ENCODE measurements around the gene ZNF43. TPM values are rescaled to one million over a fixed set of nuclear protein-coding genes. Genes with fewer than 3 reads are reported as not detected.
"Not testable (repeated sequence)": the region's sequence is repeated elsewhere in the genome, so short reads cannot be mapped to it uniquely, and the experiment has no call there.

ZNF43 gene
- total RNA-seq, 1 experiment from 2014 or later, result 7.3 TPM

DNA sequence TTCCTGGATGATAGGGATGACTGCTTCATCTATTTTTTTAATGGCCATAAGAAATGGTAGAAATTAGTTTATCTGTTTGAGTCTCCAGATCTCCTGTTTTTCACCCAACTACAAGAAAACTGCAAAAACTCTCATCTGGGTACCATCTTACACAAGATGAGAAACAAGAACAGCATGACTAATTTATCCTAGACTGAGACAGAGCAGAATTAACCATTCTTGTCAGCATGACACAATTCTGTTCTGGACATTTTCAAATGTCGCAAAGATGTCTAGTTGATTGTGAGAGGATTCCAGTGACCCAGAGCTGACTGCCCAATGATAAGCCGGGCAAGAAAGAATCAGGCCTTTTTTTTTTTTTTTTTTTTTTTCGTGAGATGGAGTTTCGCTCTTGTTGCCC is 12.8 kb downstream of the ZNF43 start:
- in situ Hi-C loops (cut with HindIII; ENCODE audit: low sequenced_read_pairs), result no loop called here
- no peak for DNase-seq (ENCODE audit: low spot score)

DNA sequence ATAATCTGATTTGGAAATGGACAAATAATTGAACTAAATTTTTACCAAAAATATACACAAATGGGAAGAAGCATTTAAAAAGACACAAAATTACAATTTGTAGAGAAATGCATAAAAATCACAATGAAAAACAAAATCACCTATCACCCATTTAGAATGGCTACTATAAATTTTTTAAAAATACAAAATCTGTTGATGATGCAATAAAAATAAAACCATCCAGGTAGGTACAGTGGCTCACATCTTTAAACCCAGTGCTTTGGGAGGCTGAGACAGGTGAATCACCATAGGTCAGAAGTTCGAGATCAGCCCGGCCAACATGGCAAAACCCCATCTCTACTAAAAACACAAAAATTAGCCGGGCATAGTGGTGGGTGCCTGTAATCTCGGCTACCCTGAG is 23.5 kb downstream of the ZNF43 start:
- no peak for DNase-seq (ENCODE audit: low spot score)
- in situ Hi-C loops (cut with HindIII; ENCODE audit: low sequenced_read_pairs), result no loop called here

DNA sequence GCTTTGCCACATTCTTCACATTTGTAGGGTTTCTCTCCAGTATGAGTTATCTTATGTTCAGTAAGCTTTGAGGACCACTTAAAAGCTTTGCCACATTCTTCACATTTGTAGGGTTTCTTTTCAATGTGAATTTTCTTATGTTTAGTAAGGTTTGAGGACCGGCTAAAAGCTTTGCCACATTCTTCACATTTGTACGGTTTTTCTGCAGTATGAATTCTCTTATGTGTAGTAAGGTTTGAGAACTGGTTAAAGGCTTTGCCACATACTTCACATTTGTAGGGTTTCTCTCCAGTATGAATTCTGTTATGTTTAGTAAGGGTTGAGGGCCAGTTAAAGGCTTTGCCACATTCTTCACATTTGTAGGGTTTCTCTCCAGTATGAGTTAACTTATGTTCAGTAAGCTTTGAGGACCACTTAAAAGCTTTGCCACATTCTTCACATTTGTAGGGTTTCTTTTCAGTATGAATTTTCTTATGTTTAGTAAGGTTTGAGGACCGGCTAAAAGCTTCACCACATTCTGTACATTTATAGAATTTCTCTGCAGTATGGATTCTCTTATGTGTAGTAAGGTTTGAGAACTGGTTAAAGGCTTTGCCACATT is 27.5 kb downstream of the ZNF43 start:
- DNase-seq (ENCODE audit: low spot score); in situ Hi-C loops (cut with HindIII; ENCODE audit: low sequenced_read_pairs): not testable (repeated sequence)

DNA sequence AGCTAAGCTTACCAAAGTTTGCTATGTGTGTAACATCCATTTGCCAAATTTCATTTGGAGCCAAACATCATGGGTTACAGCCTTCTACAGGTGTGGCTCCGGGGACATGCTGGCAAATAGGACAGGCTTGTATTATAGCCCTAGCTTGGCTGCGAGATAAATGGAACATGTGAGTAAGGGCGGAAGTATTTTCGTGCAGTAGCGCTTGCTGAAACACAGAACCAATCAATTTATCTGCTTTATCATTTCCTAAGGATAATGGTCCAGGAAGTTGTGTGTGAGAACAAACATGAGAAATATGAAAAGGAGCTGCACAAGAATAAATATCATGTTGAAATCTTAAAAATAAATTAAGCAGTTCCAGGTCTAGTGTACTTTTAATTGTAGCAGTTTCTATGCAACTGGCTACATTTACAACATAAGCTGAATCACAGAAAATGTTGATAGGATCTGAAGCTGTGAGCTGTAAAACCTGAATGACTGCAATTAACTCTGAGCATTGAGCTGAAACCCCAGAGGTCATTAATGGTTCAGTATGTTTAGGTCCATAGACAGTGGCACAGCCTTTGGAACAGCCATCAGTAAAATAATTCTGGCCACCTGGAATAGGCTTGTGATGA is 46.4 kb downstream of the ZNF43 start:
- DNase-seq (ENCODE audit: low spot score), result no peak
- in situ Hi-C loops (cut with HindIII; ENCODE audit: low sequenced_read_pairs), result no loop called here

DNA sequence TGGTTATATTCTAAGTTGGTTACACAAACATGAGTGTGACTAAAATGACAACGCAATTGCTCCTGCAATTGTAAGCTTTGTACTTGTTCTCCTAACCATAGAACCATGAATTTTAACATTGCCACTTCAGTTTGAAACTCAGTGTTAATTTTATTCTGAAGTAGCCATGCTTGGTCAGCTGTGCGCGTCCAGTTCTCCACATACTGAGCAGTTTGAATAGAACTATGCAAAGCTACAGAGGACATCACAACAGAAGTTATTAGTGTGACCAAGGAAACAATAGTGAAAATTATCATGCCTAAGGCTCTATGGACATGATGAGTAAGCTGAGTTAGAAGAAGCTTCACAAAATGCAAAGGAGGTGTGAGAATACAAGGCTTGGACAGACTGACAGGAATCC is 49.0 kb downstream of the ZNF43 start:
- in situ Hi-C loops (cut with HindIII; ENCODE audit: low sequenced_read_pairs), result no loop called here

DNA sequence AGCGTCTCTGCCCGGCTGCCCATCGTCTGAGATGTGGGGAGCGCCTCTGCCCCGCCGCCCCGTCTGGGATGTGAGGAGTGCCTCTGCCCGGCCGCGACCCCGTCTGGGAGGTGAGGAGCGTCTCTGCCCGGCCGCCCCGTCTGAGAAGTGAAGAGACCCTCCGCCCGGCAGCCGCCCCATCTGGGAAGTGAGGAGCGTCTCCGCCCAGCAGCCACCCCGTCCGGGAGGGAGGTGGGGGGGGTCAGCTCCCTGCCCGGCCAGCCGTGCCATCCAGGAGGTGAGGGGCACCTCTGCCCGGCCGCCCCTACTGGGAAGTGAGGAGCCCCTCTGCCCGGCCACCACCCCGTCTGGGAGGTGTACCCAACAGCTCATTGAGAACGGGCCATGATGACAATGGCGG is 60.2 kb downstream of the ZNF43 start:
- DNase-seq (ENCODE audit: low spot score); in situ Hi-C loops (cut with HindIII; ENCODE audit: low sequenced_read_pairs): not testable (repeated sequence)

More for the DNA sequence above, 49.0 kb downstream of the ZNF43 start:
- DNase-seq (ENCODE audit: low spot score), result no peak

DNA sequence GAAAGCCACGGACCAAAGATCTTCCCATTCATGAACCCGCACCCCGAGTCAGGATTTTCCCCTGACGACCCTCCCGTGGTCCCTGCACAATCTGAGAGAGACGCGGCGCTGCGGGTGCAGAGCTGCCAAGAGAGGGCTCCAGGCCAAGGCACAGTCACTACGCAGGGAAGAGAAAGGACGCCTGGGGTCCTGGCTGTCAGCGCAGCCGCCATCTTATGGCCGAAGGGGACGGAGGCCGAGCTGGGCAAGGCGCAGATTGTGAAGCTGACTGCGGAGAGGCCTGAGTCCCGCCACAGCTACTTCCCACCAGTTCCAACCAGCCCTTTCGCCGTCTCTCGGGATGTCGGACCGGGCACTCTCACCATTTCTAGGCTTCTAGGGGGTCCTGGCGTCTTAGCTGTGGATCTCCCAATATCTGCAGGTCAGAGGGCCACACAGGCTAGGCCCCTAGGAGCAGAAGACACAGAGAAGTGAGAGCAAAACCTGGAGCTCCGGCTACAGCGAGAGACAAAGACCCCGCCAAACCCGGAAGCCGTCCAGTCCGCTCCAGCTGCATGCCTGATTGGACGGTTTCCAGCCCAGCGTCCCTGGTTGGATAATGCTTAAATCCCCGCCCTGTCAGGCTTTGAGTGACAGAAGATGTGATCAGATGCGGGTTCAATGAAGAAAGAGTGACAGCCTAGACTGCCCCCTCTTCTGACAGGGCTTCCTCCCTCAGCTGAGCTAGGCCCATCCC is 68.7 kb downstream of the ZNF43 start, which contains the start of gene ZNF100:
Gene ZNF100 (minus strand): TSS at position 515 of the 736 bp plus-strand sequence. CDS start 150 bp downstream, at position 365.
- in situ Hi-C loops (cut with HindIII; ENCODE audit: low sequenced_read_pairs), result no loop called here
- DNase-seq (ENCODE audit: low spot score), result peak; percentile 96

DNA sequence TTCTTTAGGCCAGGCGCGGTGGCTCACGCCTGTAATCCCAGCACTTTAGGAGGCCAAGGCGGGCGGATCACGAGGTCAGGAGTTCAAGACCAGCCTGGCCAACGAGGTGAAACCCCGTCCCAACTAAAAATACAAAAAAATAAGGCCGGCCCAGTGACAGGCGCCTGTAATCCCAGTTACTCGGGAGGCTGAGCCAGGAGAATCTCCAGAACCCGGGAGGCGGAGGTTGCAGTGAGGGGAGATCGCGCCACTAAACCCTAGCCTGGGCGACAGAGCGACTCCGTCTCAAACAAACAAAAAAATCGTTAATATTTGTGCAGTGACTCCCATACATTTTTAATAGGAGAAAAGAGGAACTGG is 69.3 kb downstream of the ZNF43 start:
- in situ Hi-C loops (cut with HindIII; ENCODE audit: low sequenced_read_pairs); DNase-seq (ENCODE audit: low spot score): not testable (repeated sequence)

DNA sequence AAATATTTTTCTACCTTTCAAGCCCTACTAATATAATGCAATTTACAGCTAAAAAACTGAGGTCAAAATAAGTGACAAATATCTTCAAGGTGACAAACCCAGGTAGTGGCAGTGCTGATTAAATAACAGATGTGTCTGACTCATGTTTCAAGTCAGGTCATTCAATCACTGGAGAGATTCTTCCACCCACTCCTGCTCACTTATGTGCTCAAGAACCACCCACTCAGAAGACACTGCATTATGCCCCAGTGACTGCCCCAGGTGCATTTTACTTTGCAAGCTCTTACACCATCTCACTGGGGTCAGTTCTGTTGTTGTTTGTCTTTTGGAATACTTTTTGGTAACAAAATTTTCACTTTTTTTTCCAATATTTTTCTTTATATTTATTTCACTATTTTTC is 70.8 kb downstream of the ZNF43 start:
- DNase-seq (ENCODE audit: low spot score), result no peak
- in situ Hi-C loops (cut with HindIII; ENCODE audit: low sequenced_read_pairs), result no loop called here

DNA sequence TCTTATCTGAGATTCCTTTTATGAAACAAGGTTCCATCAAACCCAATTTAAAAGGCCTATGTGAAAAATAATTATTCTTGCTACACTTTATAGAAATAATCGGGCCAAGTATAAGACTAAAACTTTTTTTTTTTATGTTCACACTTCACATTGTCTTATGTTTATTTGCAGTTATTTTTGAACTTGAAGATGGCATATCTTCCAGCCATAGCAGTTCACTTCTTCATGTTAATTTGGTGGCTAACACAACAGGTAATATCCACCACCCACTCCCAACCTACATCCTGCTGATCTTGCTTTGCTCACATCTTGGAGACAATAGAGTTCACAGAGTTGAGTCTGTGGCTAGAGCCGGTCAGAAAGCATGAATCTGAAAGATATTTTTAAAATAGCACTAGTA is 74.4 kb downstream of the ZNF43 start:
- in situ Hi-C loops (cut with HindIII; ENCODE audit: low sequenced_read_pairs); DNase-seq (ENCODE audit: low spot score): not testable (repeated sequence)

DNA sequence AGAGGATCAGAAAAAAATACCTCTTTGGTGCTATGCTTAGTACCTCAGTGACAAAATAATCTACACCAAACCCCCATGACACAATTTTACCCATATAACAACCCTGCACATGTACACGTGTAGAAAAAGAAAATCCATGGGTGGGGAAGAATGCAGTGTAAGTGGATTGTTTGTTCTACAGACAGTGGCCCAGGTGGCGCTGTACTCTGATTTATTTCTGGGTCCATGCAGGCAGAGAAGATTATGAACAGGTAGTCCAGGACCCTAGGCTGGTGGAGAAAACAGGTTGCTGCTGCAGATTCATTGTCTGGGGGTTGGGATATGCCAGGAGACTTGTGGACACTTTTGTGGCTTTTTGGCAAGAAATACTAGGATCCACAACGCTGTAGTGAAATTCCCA is 77.7 kb downstream of the ZNF43 start:
- no peak for DNase-seq (ENCODE audit: low spot score)
- in situ Hi-C loops (cut with HindIII; ENCODE audit: low sequenced_read_pairs), result no loop called here

DNA sequence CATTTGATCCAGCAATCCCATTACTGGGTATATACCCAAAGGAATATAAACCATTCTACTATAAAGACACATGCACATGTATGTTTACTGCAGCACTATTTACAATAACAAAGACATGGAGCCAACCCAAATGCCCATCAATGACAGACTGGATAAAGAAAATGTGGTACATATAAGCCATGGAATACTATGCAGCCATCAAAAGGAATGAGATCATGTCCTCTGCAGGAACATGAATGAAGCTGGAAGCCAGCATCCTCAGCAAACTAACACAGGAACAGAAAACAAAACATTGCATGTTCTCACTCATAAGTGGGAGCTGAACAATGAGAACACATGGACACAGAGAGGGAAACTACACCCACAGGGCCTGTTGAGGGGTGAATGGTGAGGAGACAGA is 80.4 kb downstream of the ZNF43 start:
- DNase-seq (ENCODE audit: low spot score); in situ Hi-C loops (cut with HindIII; ENCODE audit: low sequenced_read_pairs): not testable (repeated sequence)

Other genes starting within 250 kb of the ZNF43 start
- gene ZNF100, start 68.6 kb downstream of the ZNF43 start, total RNA-seq (2014; rRNA removed; shearing (Covaris generic)), result 2.6 and 6.9 TPM in 2 replicates
- not detected in 2 replicates for gene ZNF208, start 174.8 kb upstream of the ZNF43 start, total RNA-seq (2014; rRNA removed; shearing (Covaris generic))
- not detected in 2 replicates for gene ZNF257, start 216.3 kb upstream of the ZNF43 start, total RNA-seq (2014; rRNA removed; shearing (Covaris generic))